GM21515 (cell line): ENCODE measurements around the gene RGL4.
A peak's percentile ranks its signal among the peaks of the same experiment; 100 is the strongest.

Experiments
- ATAC-seq: cut with Tn5 transposase; IDR thresholded peaks from one replicate; pipeline ENCODE4 v1.9.1; 2021; ENCODE audit not compliant: unreplicated experiment

RGL4 gene

GRCh38 chr22:23677701-23677995 is 13.2 kb upstream of the RGL4 start:
- ATAC-seq, result no peak

- ATAC-seq, result no peak
Measured at GRCh38 chr22:23678133-23678532, 12.7 kb upstream of the RGL4 start.

- no peak for ATAC-seq
Measured at GRCh38 chr22:23681026-23681809, 9.6 kb upstream of the RGL4 start.

GRCh38 chr22:23682077-23682476 is 8.7 kb upstream of the RGL4 start:
- ATAC-seq, result no peak

GRCh38 chr22:23682827-23683355 is 7.9 kb upstream of the RGL4 start:
- no peak for ATAC-seq

GRCh38 chr22:23683545-23683944 is 7.3 kb upstream of the RGL4 start:
- ATAC-seq, result no peak

GRCh38 chr22:23684026-23684425 is 6.8 kb upstream of the RGL4 start:
- no peak for ATAC-seq

GRCh38 chr22:23684561-23685031 is 6.2 kb upstream of the RGL4 start:
- no peak for ATAC-seq

GRCh38 chr22:23685205-23685784 is 5.5 kb upstream of the RGL4 start:
- ATAC-seq, result no peak

- no peak for ATAC-seq
Measured at GRCh38 chr22:23686416-23687024, 4.3 kb upstream of the RGL4 start.

- no peak for ATAC-seq
Measured at GRCh38 chr22:23688121-23688520, 2.7 kb upstream of the RGL4 start.

- ATAC-seq, result no peak
Measured at GRCh38 chr22:23688571-23688970, 2.2 kb upstream of the RGL4 start.

GRCh38 chr22:23689414-23689813 is 1.4 kb upstream of the RGL4 start:
- ATAC-seq, result no peak

- ATAC-seq, result no peak
Measured at GRCh38 chr22:23691748-23692423, 1.1 kb downstream of the RGL4 start.

- no peak for ATAC-seq
Measured at GRCh38 chr22:23692598-23693291, 1.9 kb downstream of the RGL4 start.

- no peak for ATAC-seq
Measured at GRCh38 chr22:23693979-23694680, 3.3 kb downstream of the RGL4 start.

GRCh38 chr22:23695141-23695540 is 4.3 kb downstream of the RGL4 start:
- no peak for ATAC-seq

GRCh38 chr22:23695571-23696325 is 4.9 kb downstream of the RGL4 start:
- peak; percentile 6 for ATAC-seq

- ATAC-seq, result peak; percentile 78
Measured at GRCh38 chr22:23696326-23696851, 5.6 kb downstream of the RGL4 start.
